CD4-positive, alpha-beta T cell (primary cell): ENCODE data around the gene FNBP1. TPM values are rescaled to one million over a fixed set of nuclear protein-coding genes. Genes with fewer than 3 reads are reported as not detected.
A peak's percentile ranks its signal among the peaks of the same experiment; 100 is the strongest.
"Not testable (repeated sequence)": the region's sequence is repeated elsewhere in the genome, so short reads cannot be mapped to it uniquely, and the experiment has no call there.

Source experiments
- ATAC-seq: fragments of 200-7000 bp; cut with Tn5 transposase; one replicate; pipeline ENCODE4 v1.10.0; 2022; ENCODE audit warnings: mild to moderate bottlenecking; ENCODE audit not compliant: poor library complexity
- CTCF ChIA-PET: fragments of 350-600 bp; sonication (Branson Sonifier 250); formaldehyde crosslinking; loops from one replicate; lab custom pipeline; 2021; ENCODE audit warnings: antibody characterized with exemption, inconsistent platforms; lab: Charles Lee
- POLR2A ChIA-PET: fragments of 350-600 bp; sonication (Branson Sonifier 250); formaldehyde crosslinking; loops from one replicate; lab custom pipeline; 2021; ENCODE audit warnings: antibody characterized with exemption, inconsistent platforms; lab: Charles Lee
- DNase-seq, 14 experiments: peaks; one replicate each; pipeline ENCODE4 v3.0.0-alpha.2; 2013 to 2020; ENCODE audit warnings: mixed read lengths in 2 of 14
- H3K27ac ChIP-seq, 2 donors: one replicate each; pipeline versions ENCODE4 v1.5.1 to v1.7.0; 2013; ENCODE audit warnings: low read length in 2 of 2, low read depth in 1 of 2, mild to moderate bottlenecking in 1 of 2
- H3K27me3 ChIP-seq, 2 experiments: 1 replicate in 1 of 2; 2 replicates in 1 of 2; pipeline versions ENCODE4 v1.6.1 to v1.7.0; 2013; ENCODE audit warnings: low read length in 2 of 2, control low read depth in 1 of 2, mild to moderate bottlenecking in 1 of 2, moderate library complexity in 1 of 2; ENCODE audit not compliant: insufficient read depth in 2 of 2, control insufficient read depth in 1 of 2
- H3K36me3 ChIP-seq: one replicate; pipeline ENCODE4 v1.6.1; 2013; ENCODE audit warnings: low read length, control low read depth; ENCODE audit not compliant: insufficient read depth
- H3K4me1 ChIP-seq: one replicate; pipeline ENCODE4 v1.6.1; 2013; ENCODE audit warnings: low read length, control low read depth; ENCODE audit not compliant: insufficient read depth
- H3K4me3 ChIP-seq: one replicate; pipeline ENCODE4 v1.5.1; 2013; ENCODE audit warnings: mild to moderate bottlenecking, low read length, moderate library complexity
- H3K9me3 ChIP-seq, 2 experiments: 1 replicate in 1 of 2; 2 replicates in 1 of 2; pipeline versions ENCODE4 v1.6.1 to v1.7.0; 2013; ENCODE audit warnings: low read length in 2 of 2, mild to moderate bottlenecking in 2 of 2, control low read depth in 1 of 2, moderate library complexity in 1 of 2; ENCODE audit not compliant: control insufficient read depth in 1 of 2, insufficient read depth in 1 of 2
- H3K27ac Mint-ChIP-seq: one replicate; pipeline ENCODE4 v1.8.0; 2020; ENCODE audit warnings: mixed read lengths
- H3K27me3 Mint-ChIP-seq: one replicate; pipeline ENCODE4 v1.8.0; 2021; ENCODE audit warnings: mixed read lengths
- H3K36me3 Mint-ChIP-seq: one replicate; pipeline ENCODE4 v1.8.0; 2021; ENCODE audit warnings: low read depth, mixed read lengths
- H3K4me1 Mint-ChIP-seq: one replicate; pipeline ENCODE4 v1.8.0; 2021; ENCODE audit warnings: low read depth, mixed read lengths
- H3K4me3 Mint-ChIP-seq: one replicate; pipeline ENCODE4 v1.8.0; 2020; ENCODE audit warnings: mild to moderate bottlenecking, mixed read lengths
- H3K9me3 Mint-ChIP-seq: one replicate; pipeline ENCODE4 v1.8.0; 2020; ENCODE audit warnings: mixed read lengths
- intact Hi-C, 2 experiments: fragments of 100-400 bp; cut with DNase I in 1 of 2; cut with micrococcal nuclease in 1 of 2; formaldehyde crosslinking; loops; one replicate each; pipeline versions ENCODE4 v1.15.1 to v1.9.0; 2023 to 2025; cut with DNase I, micrococcal nuclease
- total RNA-seq, 174 experiments: library from RNA in 2 of 174; stranded (reverse) in 2 of 174; gene quantifications; one replicate each; pipeline ENCODE4 v1.2.3 and lab custom pipeline; 2021 to 2026
- TF ChIP-seq, protein P1 (sequence below): fragments of 200-600 bp; IDR thresholded peaks from one replicate; pipeline ENCODE4 v1.8.0; 2022; ENCODE audit warnings: antibody characterized with exemption, mild to moderate bottlenecking

FNBP1 gene
- total RNA-seq, 2 experiments from 2014 or later, result 166 to 181 TPM

DNA sequence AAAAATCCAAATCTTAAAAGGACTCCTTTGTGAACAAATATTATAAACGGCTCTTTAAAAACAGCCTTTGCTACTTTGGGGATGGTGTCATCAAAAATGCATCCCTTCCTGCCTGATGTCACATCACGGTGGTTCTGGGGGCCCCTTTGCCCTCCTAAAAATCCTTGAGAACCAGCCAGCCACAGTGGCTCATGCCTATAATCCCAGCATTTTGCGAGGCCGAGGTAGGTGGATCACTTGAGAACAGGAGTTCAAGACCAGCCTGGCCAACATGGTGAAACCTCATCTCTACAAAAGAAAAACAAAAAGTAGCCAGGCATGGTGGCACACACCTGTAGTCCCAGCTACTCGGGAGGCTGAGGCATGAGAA is 43.9 kb downstream of the FNBP1 start:
- Histone ChIP-seq H3K9me3 (no peaks in the 10 kb centered on the region), H3K27me3 (no peaks in the 10 kb centered on the region), H3K4me3 (no peak overlapping the region), H3K4me1 (peaks cover 81% of the 10 kb centered on the region), H3K27ac (peak overlapping the region; percentile 10 to 31), H3K36me3 (peaks cover 17% of the 10 kb centered on the region)
- ChIA-PET CTCF (interaction anchor here (0.8 to 6.0 kb wide), 8 partner anchors 10 to 114 kb away, joined by 3 to 27 read pairs (median 5); no protein-coding TSS in a partner anchor), POLR2A (interaction anchor here (0.8 to 2.5 kb wide), 10 partner anchors 9 to 104 kb away, joined by 3 to 10 read pairs (median 4); no protein-coding TSS in a partner anchor)
- H3K4me1 Mint-ChIP-seq, result peaks cover 82% of the 10 kb centered on the region
- TF ChIP-seq, protein P1, sequence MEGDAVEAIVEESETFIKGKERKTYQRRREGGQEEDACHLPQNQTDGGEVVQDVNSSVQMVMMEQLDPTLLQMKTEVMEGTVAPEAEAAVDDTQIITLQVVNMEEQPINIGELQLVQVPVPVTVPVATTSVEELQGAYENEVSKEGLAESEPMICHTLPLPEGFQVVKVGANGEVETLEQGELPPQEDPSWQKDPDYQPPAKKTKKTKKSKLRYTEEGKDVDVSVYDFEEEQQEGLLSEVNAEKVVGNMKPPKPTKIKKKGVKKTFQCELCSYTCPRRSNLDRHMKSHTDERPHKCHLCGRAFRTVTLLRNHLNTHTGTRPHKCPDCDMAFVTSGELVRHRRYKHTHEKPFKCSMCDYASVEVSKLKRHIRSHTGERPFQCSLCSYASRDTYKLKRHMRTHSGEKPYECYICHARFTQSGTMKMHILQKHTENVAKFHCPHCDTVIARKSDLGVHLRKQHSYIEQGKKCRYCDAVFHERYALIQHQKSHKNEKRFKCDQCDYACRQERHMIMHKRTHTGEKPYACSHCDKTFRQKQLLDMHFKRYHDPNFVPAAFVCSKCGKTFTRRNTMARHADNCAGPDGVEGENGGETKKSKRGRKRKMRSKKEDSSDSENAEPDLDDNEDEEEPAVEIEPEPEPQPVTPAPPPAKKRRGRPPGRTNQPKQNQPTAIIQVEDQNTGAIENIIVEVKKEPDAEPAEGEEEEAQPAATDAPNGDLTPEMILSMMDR, result no peak
- intact Hi-C loops, result loop anchor here in 1 of 2 experiments (5.0 kb wide), 1 partner anchor 33 kb away; no protein-coding TSS in a partner anchor
- peak overlapping the region; percentile 65 for H3K4me3 Mint-ChIP-seq
- DNase-seq, result no peak
- H3K27me3 Mint-ChIP-seq, result no peaks in the 10 kb centered on the region
- H3K36me3 Mint-ChIP-seq, result peaks cover 73% of the 10 kb centered on the region
- H3K9me3 Mint-ChIP-seq, result no peaks in the 10 kb centered on the region
- peak overlapping the region; percentile 83 for H3K27ac Mint-ChIP-seq
- ATAC-seq, result peak; percentile 6

DNA sequence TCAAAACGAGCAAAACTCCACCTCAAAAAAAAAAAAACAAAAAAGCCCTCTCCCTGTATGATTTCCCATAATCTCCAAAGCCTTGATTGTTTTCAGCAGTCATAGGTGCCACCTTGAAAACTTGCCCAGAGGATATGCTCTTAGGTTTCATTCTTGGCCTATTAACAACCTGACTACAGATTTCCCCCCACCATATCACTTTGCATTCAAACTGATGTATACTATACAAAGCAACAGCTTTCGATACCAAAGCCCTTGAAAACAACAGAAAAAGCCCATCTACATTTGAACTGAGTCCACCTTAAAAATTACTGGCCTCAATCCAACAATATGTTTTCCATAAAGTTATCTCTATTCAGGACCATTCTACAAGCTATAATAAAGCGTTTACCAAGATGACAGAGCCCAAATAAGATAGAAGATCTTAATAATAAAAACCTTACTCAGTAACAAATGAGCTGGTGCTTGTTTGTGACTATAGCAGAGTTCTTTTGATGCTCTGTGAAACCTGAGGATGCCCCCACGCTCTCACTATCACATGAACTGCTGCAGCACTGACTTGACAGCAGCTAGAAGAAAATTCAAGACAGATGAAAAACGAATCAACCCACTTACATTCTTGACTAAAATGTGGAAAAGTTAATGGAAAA is 44.4 kb downstream of the FNBP1 start:
- Histone ChIP-seq H3K27ac (peak overlapping the region in 1 of 2 donors; percentile 31), H3K9me3 (no peaks in the 10 kb centered on the region), H3K36me3 (peaks cover 22% of the 10 kb centered on the region), H3K4me3 (no peak overlapping the region), H3K4me1 (peaks cover 76% of the 10 kb centered on the region), H3K27me3 (no peaks in the 10 kb centered on the region)
- ChIA-PET POLR2A (interaction anchor here (0.6 to 2.5 kb wide), 11 partner anchors 10 to 80 kb away, joined by 3 to 10 read pairs (median 4); no protein-coding TSS in a partner anchor), CTCF (interaction anchor here (1.2 to 6.0 kb wide), 6 partner anchors 11 to 113 kb away, joined by 3 to 27 read pairs (median 5); no protein-coding TSS in a partner anchor)
- Mint-ChIP-seq H3K9me3 (no peaks in the 10 kb centered on the region), H3K4me1 (peaks cover 82% of the 10 kb centered on the region), H3K36me3 (peaks cover 73% of the 10 kb centered on the region), H3K27me3 (no peaks in the 10 kb centered on the region), H3K4me3 (peak overlapping the region; percentile 65), H3K27ac (peak overlapping the region; percentile 83)
- DNase-seq (peak in 3 of 14 experiments; percentile 26 to 57 (median 51)), ATAC-seq (peak; percentile 57)
- intact Hi-C loops, result loop anchor here in 1 of 2 experiments (5.0 kb wide), 1 partner anchor 34 kb away; no protein-coding TSS in a partner anchor
- TF ChIP-seq, protein P1, result no peak

DNA sequence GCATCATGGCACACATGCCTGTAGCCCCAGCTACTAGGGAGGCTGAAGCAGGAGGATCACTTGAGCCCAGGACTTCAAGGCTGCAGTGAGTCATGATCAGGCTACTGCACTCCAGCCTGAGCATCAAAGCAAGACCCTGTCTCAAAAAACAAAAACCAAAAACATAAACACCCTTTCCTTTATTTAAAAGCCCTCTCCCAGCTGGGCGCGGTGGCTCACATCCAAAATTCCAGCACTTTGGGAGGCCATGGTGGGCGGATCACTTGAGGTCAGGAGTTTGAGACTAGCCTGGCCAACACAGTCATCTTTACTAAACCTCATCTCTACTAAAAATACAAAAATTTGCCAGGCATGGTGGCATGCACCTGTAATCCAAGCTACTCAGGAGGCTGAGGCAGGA is 45.3 kb downstream of the FNBP1 start:
- intact Hi-C loops, result loop anchor here in 1 of 2 experiments (5.0 kb wide), 1 partner anchor 35 kb away; no protein-coding TSS in a partner anchor
- not testable (repeated sequence) for H3K27me3 Mint-ChIP-seq, H3K4me3 Mint-ChIP-seq, DNase-seq, ATAC-seq, H3K4me3 ChIP-seq, H3K9me3 ChIP-seq, H3K27me3 ChIP-seq, H3K27ac ChIP-seq, H3K9me3 Mint-ChIP-seq
- H3K27ac Mint-ChIP-seq, result peak overlapping the region; percentile 69
- POLR2A ChIA-PET, result interaction anchor here (0.6 to 2.5 kb wide), 7 partner anchors 11 to 79 kb away, joined by 3 to 10 read pairs (median 3); no protein-coding TSS in a partner anchor
- peaks cover 64% of the 10 kb centered on the region for H3K36me3 Mint-ChIP-seq
- Histone ChIP-seq H3K4me1 (peaks cover 72% of the 10 kb centered on the region), H3K36me3 (peaks cover 15% of the 10 kb centered on the region)
- peaks cover 77% of the 10 kb centered on the region for H3K4me1 Mint-ChIP-seq
- CTCF ChIA-PET, result interaction anchor here (1.2 to 6.0 kb wide), 2 partner anchors 33 to 112 kb away, joined by 3 to 27 read pairs; no protein-coding TSS in a partner anchor
